Measurements from ENCODE around the gene RAB13. TPM values are rescaled to one million over a fixed set of nuclear protein-coding genes. Genes with fewer than 3 reads are reported as not detected.

The RAB13 gene
- polyA plus RNA-seq, 1 donor = 151 TPM

- peak; percentile 22 for DNase-seq
Observed at GRCh38 chr1:153957744-153958110, 28.4 kb downstream of the RAB13 start.

GRCh38 chr1:153956997-153957715, 29.0 kb downstream of the RAB13 start:
- no peak for DNase-seq

GRCh38 chr1:153954826-153955225, 31.3 kb downstream of the RAB13 start:
- DNase-seq = no peak

GRCh38 chr1:153953859-153954365, 32.2 kb downstream of the RAB13 start:
- DNase-seq = no peak

- no peak for DNase-seq
Observed at GRCh38 chr1:153951801-153952200, 34.3 kb downstream of the RAB13 start.

GRCh38 chr1:153951183-153951582, 35.0 kb downstream of the RAB13 start:
- no peak for DNase-seq

GRCh38 chr1:153946622-153947241, 39.4 kb downstream of the RAB13 start, which contains the start of gene DENND4B:
Gene DENND4B (minus strand): TSS chr1:153946718. CDS start chr1:153944374, 2,344 bp downstream.
- peak; percentile 76 for DNase-seq

- peak; percentile 41 for DNase-seq
Observed at GRCh38 chr1:153945795-153946621, 40.1 kb downstream of the RAB13 start.

GRCh38 chr1:153945131-153945794, 40.9 kb downstream of the RAB13 start:
- peak; percentile 20 for DNase-seq

- DNase-seq = no peak
Observed at GRCh38 chr1:153944827-153945117, 41.4 kb downstream of the RAB13 start.

GRCh38 chr1:153944005-153944826, 41.9 kb downstream of the RAB13 start:
- no peak for DNase-seq

GRCh38 chr1:153942766-153943549, 43.2 kb downstream of the RAB13 start:
- no peak for DNase-seq

- no peak for DNase-seq
Observed at GRCh38 chr1:153941826-153942725, 44.1 kb downstream of the RAB13 start.

- DNase-seq = no peak
Observed at GRCh38 chr1:153940756-153941155, 45.4 kb downstream of the RAB13 start.

GRCh38 chr1:153939476-153939875, 46.7 kb downstream of the RAB13 start:
- no peak for DNase-seq

GRCh38 chr1:153938996-153939395, 47.1 kb downstream of the RAB13 start:
- no peak for DNase-seq

GRCh38 chr1:153937331-153937730, 48.8 kb downstream of the RAB13 start:
- no peak for DNase-seq

- DNase-seq = no peak
Observed at GRCh38 chr1:153936011-153936802, 49.9 kb downstream of the RAB13 start.

GRCh38 chr1:153934746-153935145, 51.4 kb downstream of the RAB13 start:
- DNase-seq = no peak

All from left kidney (tissue), 2 donors.